OCI-LY3 (cell line): ENCODE results near the gene STRIP1.
"Not testable (repeated sequence)": the region's sequence is repeated elsewhere in the genome, so short reads cannot be mapped to it uniquely, and the experiment has no call there.

Source experiments
- EZH2phosphoT487 ChIP-seq: fragments of 200-600 bp; shearing (Covaris generic); IDR thresholded peaks from 2 replicates; pipeline ENCODE4 v1.6.1; 2018; ENCODE audit warnings: antibody characterized with exemption, mixed run types, low read depth
- TF ChIP-seq, protein P1 (sequence below): fragments of 200-600, 300-600 bp; sonication (generic); IDR thresholded peaks from 2 replicates; pipeline ENCODE4 v1.5.1; 2014; ENCODE audit warnings: antibody characterized with exemption, low read length, low read depth

DNA sequence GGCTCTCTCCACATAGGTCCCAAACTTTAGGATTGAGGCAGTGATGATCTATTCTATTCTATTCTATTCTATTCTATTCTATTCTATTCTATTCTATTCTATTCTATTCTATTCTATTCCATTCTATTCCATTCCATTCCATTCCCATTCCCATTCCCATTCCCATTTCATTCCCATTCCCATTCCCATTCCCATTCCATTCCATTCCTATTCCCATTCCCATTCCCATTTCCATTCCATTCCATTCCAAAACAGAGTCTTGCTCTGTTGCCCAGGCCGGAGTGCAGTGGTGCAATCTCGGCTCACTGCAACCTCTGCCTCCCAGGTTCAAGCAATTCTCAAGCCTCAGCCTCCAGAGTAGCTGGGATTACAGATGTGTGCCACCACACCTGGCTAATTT is 45.6 kb downstream of the STRIP1 start:
- TF ChIP-seq, protein P1, sequence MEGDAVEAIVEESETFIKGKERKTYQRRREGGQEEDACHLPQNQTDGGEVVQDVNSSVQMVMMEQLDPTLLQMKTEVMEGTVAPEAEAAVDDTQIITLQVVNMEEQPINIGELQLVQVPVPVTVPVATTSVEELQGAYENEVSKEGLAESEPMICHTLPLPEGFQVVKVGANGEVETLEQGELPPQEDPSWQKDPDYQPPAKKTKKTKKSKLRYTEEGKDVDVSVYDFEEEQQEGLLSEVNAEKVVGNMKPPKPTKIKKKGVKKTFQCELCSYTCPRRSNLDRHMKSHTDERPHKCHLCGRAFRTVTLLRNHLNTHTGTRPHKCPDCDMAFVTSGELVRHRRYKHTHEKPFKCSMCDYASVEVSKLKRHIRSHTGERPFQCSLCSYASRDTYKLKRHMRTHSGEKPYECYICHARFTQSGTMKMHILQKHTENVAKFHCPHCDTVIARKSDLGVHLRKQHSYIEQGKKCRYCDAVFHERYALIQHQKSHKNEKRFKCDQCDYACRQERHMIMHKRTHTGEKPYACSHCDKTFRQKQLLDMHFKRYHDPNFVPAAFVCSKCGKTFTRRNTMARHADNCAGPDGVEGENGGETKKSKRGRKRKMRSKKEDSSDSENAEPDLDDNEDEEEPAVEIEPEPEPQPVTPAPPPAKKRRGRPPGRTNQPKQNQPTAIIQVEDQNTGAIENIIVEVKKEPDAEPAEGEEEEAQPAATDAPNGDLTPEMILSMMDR = not testable (repeated sequence)
- not testable (repeated sequence) for TF ChIP-seq EZH2phosphoT487
